Ishikawa (cell line): ENCODE measurements around the gene RARB.

Experiments
- CEBPB ChIP-seq: IDR thresholded peaks from 2 replicates; pipeline ENCODE4 v1.6.1; 2012
- CREB1 ChIP-seq: IDR thresholded peaks from 2 replicates; pipeline ENCODE4 v1.6.1; 2012; ENCODE audit warnings: low read depth
- EGR1 ChIP-seq: IDR thresholded peaks from 2 replicates; pipeline ENCODE4 v1.6.1; 2012
- EP300 ChIP-seq: IDR thresholded peaks from 2 replicates; pipeline ENCODE4 v1.6.1; 2012; ENCODE audit warnings: borderline replicate concordance
- FOXM1 ChIP-seq: IDR thresholded peaks from 2 replicates; pipeline ENCODE4 v1.6.1; 2012; ENCODE audit warnings: low read depth, borderline replicate concordance
- NFIC ChIP-seq: IDR thresholded peaks from 2 replicates; pipeline ENCODE4 v1.6.1; 2012
- RAD21 ChIP-seq: IDR thresholded peaks from 2 replicates; pipeline ENCODE4 v1.6.1; 2012; ENCODE audit warnings: low read depth
- TAF1 ChIP-seq: IDR thresholded peaks from 2 replicates; pipeline ENCODE4 v1.6.1; 2012; ENCODE audit warnings: low read depth, mild to moderate bottlenecking
- TCF12 ChIP-seq: IDR thresholded peaks from 2 replicates; pipeline ENCODE4 v1.6.1; 2012; ENCODE audit warnings: low read depth
- TEAD4 ChIP-seq: IDR thresholded peaks from 2 replicates; pipeline ENCODE4 v1.6.1; 2012
- YY1 ChIP-seq: IDR thresholded peaks from 2 replicates; pipeline ENCODE4 v1.6.1; 2012; ENCODE audit warnings: low read depth
- ZBTB7A ChIP-seq: IDR thresholded peaks from 2 replicates; pipeline ENCODE4 v1.6.1; 2012; ENCODE audit warnings: low read depth
- TF ChIP-seq, protein P1 (sequence below): IDR thresholded peaks from 2 replicates; pipeline ENCODE4 v1.6.1; 2012
- TF ChIP-seq, protein P2 (sequence below): IDR thresholded peaks from 2 replicates; pipeline ENCODE4 v1.6.1; 2012; ENCODE audit warnings: low read depth, mild to moderate bottlenecking
- TF ChIP-seq, protein P3 (sequence below): IDR thresholded peaks from 2 replicates; pipeline ENCODE4 v1.6.1; 2012

Gene RARB

DNA sequence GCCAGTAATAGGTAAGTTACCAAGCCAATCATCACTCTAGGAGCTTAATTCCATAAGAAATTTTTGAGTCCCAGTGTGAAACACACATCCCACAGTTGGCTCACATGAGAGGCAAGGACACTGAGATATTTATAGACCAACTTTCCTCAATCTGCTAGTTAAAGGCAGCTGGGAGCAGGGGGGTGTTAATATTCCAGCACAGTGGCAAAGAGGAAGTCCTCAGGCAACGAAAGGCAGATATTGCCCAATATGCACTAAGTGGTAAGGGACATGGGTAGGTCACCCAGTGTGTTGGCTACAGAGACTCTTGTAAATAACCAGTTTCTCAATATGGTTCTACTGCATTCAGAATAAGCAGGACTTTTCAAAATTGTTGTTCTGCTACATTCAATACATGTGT lies 175.6 kb downstream of the RARB start:
- no peak for TF ChIP-seq NFIC
- no peak for TF ChIP-seq CEBPB
- TF ChIP-seq EGR1, result no peak
- TF ChIP-seq, protein P1, sequence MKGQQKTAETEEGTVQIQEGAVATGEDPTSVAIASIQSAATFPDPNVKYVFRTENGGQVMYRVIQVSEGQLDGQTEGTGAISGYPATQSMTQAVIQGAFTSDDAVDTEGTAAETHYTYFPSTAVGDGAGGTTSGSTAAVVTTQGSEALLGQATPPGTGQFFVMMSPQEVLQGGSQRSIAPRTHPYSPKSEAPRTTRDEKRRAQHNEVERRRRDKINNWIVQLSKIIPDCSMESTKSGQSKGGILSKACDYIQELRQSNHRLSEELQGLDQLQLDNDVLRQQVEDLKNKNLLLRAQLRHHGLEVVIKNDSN, result no peak
- TF ChIP-seq ZBTB7A, result no peak
- no peak for TF ChIP-seq TAF1
- TF ChIP-seq, protein P2, sequence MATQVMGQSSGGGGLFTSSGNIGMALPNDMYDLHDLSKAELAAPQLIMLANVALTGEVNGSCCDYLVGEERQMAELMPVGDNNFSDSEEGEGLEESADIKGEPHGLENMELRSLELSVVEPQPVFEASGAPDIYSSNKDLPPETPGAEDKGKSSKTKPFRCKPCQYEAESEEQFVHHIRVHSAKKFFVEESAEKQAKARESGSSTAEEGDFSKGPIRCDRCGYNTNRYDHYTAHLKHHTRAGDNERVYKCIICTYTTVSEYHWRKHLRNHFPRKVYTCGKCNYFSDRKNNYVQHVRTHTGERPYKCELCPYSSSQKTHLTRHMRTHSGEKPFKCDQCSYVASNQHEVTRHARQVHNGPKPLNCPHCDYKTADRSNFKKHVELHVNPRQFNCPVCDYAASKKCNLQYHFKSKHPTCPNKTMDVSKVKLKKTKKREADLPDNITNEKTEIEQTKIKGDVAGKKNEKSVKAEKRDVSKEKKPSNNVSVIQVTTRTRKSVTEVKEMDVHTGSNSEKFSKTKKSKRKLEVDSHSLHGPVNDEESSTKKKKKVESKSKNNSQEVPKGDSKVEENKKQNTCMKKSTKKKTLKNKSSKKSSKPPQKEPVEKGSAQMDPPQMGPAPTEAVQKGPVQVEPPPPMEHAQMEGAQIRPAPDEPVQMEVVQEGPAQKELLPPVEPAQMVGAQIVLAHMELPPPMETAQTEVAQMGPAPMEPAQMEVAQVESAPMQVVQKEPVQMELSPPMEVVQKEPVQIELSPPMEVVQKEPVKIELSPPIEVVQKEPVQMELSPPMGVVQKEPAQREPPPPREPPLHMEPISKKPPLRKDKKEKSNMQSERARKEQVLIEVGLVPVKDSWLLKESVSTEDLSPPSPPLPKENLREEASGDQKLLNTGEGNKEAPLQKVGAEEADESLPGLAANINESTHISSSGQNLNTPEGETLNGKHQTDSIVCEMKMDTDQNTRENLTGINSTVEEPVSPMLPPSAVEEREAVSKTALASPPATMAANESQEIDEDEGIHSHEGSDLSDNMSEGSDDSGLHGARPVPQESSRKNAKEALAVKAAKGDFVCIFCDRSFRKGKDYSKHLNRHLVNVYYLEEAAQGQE, result no peak
- no peak for TF ChIP-seq RAD21
- TF ChIP-seq TCF12, result no peak
- TF ChIP-seq TEAD4, result no peak
- no peak for TF ChIP-seq FOXM1
- TF ChIP-seq YY1, result no peak
- no peak for TF ChIP-seq EP300
- TF ChIP-seq CREB1, result no peak
- TF ChIP-seq, protein P3, sequence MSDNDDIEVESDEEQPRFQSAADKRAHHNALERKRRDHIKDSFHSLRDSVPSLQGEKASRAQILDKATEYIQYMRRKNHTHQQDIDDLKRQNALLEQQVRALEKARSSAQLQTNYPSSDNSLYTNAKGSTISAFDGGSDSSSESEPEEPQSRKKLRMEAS, result no peak

DNA sequence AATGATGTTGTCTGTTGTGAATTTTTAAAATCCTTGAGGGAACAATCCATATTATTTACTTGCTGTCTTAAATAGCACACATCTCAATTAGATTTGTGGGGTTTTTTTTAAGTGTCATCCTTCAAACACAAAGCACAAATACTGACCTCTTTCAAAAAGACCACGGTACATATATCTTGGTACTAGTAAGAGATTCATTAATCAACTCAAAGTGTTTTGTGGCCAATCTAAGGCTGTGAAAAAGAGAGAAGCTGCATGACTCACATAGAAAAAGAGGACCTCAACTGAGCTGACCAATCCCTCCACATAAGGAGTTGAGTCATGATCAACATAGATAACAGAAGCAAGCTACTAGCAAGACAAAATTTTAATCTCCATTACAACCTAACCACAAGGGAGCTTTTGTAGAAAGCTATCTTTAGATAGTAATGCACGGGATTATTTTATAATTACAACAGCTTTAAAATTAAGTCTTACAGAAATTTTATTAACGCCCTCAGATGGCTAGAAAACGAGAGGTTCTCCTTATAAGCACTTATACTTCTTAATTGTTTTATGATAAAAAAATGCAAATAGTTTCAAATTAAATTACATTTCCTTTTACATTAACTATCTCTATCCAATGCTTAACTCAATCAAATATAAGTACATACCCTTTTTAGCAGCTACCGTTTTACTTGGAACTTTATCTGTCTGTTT lies 176.2 kb downstream of the RARB start:
- TF ChIP-seq ZBTB7A, result no peak
- no peak for TF ChIP-seq EP300
- TF ChIP-seq TAF1, result no peak

DNA sequence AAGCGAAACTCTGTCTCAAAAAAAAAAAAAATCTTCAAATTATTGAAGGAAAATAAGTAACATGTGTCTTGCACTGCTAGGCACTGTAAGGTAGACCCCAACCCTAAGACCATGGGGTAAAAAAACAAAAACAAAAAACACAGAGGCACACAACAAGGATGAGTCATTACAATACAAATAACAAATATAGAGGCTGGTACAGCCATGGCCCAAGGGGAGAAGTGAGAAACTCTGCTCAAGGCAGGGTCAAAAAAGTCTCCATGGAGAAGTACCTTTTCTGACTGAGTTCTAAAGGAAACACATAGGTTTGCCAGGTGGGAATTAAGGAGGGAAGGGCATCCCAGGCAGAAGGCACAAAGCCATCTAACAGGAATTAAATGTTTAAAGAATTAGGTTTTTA lies 182.1 kb downstream of the RARB start:
- TF ChIP-seq TCF12 (no peak), TEAD4 (no peak), FOXM1 (no peak), NFIC (no peak), CREB1 (no peak), CEBPB (no peak)
- TF ChIP-seq, protein P3, result no peak

DNA sequence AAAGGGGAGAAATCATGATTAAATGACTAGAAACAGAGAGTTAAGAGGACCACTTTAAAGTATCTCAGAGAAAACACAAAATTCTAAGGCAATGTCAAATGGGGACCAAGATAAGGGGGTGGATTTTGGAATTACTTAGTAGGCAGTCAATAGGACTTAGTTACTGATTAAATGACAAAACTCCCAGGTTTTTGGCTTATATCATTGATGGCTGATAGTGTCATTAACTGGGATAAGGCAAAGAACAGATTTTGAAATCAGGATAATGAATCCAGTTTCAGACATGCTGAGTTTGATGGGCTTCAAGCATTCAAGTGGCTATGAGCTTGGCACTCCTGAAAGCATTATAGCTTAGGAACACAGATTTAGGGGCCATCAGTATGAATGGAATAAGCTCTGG lies 182.7 kb downstream of the RARB start:
- TF ChIP-seq RAD21 (no peak), EGR1 (no peak), NFIC (no peak), TAF1 (no peak), ZBTB7A (no peak), CEBPB (no peak)
- TF ChIP-seq, protein P3, result no peak

DNA sequence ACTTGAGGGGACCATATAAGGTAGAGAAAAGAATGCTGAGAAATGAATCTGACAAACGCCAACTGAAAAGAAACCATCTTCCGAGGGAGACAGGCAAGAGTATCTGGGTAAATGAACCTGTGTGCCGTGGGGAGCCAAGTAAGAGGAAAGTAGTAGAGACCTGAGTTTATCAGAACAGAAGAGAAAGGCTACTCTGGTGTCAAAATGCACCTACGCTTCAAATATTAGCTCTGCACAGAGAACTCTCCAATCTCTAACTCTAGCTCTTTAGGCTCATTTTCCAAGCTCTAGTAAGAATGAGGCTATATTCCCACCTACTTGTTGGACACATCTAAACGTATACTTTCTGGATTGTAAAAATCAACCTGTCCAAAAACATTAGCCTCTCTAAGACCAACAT lies 183.1 kb downstream of the RARB start:
- TF ChIP-seq NFIC (no peak), FOXM1 (no peak), TAF1 (no peak), CEBPB (no peak), TCF12 (no peak), ZBTB7A (no peak), CREB1 (no peak), TEAD4 (no peak), EGR1 (no peak), YY1 (no peak), RAD21 (no peak), EP300 (no peak)
- TF ChIP-seq, protein P3, result no peak
- TF ChIP-seq, protein P1, result no peak
- TF ChIP-seq, protein P2, result no peak

DNA sequence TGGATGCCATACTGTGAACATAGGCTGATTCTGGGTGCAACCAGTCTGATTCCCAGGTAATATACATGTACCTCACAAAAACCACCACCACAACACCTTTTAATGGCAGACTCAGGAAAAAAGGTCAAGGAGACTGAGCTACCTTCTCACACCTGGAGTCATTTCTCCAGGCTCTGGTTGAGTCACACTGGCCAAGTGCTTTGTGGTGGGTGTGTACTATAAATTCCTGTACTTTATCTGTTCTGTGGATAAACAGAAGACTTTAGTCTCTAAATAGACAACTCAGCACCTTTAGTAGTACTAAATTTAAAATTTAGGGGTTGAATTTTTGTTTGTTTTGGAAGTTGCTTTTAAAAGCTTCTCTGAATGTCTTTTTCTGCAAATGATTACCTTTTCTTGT lies 190.0 kb downstream of the RARB start:
- no peak for TF ChIP-seq ZBTB7A
- no peak for TF ChIP-seq FOXM1
